HG02970 (cell line): Measurements from ENCODE around the gene KPNB1.
"Not testable (repeated sequence)": the region's sequence is repeated elsewhere in the genome, so short reads cannot be mapped to it uniquely, and the experiment has no call there.

ENCODE experiments used
- ATAC-seq: cut with Tn5 transposase; IDR thresholded peaks from one replicate; pipeline ENCODE4 v1.9.1; 2021; ENCODE audit warnings: mild to moderate bottlenecking, moderate library complexity, moderate number of reproducible peaks; ENCODE audit not compliant: unreplicated experiment, low FRiP score

KPNB1 gene

DNA sequence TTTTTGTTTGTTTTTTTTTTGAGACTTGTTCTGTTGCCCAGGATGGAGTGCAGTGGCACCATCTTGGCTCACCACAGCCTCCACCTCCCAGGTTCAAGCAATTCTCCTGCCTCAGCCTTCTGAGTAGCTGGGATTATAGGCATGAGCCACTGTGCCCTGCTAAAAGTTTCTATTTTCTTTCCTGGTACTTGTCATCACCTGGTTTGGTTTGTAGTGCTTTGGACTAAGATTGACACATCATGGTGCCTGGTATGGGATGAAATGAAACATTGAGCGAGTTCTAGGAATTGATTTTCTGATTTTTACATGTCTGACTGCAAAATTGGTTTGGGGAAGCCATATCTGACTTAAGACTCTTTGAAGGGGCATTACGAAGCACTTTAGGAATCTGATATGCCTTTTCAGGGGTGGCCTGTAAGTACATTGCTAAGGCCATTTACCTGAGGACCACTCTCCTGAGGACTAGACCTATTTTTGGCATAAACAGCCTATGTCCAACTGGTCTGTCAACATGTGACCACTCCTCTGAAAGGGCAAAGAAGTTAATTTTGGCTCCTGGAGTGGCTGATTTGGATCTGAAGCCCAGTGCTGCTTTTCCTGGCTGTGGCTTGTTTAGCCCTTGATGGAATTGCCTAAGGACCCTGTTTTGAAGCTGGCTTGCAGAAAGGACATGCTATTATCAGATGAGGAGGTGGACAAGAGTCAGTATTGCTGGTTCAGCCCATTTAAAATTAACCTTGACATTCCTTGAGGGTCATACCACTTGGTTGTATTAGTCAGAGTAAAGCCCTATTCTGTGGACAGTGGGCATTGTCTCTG lies 25.9 kb downstream of the KPNB1 start:
- no peak for ATAC-seq

DNA sequence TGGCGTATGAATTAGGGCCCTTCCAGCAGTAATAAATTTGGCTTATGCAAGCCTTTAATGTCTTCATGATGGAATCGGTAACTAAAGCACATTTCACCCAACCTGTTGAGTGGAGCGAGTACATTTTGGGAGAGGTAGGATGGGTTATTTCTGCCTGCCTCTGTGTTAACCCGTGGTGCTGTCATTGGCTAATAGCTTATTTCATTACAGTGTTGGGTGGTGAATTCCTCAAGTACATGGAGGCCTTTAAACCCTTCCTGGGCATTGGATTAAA lies 26.4 kb downstream of the KPNB1 start:
- no peak for ATAC-seq

- ATAC-seq = no peak
These were observed 26.9 kb downstream of the KPNB1 start for GRCh38 chr17:47676510-47677165.

DNA sequence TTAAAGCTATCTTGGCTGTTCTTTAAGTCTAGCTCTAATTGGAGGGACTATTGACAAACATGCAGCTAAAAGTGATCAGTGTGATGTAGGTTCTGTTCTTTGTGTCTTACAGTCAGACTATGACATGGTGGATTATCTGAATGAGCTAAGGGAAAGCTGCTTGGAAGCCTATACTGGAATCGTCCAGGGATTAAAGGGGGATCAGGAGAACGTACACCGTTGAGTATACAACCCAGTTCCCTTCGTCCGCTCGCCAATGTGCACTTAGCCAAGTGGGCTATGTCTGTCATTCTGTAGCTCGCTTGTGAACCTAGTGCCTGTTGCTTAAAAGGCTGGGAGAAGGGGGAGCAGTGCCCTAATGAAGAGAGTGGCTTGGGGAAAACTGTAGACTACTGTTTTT lies 28.5 kb downstream of the KPNB1 start:
- ATAC-seq = no peak

DNA sequence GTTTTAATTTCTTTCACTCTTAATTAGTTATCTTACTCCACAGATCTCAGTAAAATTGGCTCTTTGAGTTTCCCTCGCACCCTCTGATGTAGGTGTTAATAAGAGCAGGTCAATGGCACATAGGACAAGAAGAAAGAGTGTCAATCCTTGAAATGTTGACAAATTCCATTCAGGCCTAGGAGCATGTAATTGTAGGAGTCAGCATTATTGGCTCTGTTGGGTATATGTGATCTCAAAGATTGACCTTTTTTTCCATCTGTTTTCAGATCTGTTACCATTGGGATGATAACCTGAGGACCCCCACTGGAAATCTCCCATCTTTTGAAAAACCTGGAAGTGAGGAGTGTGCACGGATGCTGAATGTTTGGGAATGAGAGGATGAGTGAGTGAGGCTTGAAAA lies 32.4 kb downstream of the KPNB1 start:
- no peak for ATAC-seq

- not testable (repeated sequence) for ATAC-seq
These were observed 33.0 kb downstream of the KPNB1 start for GRCh38 chr17:47682727-47683126.

- no peak for ATAC-seq
These were observed 34.3 kb downstream of the KPNB1 start for GRCh38 chr17:47684025-47684424.

DNA sequence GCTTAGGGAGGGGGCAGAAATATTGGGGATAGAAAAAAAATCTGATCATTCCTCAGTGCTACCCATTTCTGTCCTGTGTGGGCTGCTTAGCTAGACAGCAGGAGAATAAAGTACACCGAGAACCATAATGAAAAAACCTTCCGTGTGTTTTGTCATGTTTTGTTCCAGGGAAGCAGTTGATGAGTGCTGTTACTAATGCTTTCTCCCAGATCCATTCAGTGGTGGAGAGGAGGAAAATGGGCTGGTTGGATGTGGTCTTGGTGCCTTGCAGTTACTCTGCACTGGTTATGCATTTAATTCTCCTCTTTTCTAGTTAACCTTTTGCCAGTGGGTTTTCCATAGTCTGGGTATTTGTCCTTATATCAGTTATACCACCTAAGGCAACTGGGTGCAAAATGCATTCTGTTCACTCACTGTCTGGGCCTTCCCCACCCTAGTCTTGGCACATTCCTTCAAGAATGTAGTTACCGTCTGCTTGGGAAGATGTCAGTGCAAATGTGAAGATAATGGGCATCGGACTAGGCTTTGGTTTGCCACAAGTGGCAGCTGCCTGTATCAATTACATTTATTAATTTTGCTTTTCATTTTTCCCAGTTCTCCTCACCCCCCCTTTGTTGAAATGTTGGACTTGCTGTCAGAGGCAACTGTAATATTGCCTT lies 34.9 kb downstream of the KPNB1 start:
- ATAC-seq = no peak

DNA sequence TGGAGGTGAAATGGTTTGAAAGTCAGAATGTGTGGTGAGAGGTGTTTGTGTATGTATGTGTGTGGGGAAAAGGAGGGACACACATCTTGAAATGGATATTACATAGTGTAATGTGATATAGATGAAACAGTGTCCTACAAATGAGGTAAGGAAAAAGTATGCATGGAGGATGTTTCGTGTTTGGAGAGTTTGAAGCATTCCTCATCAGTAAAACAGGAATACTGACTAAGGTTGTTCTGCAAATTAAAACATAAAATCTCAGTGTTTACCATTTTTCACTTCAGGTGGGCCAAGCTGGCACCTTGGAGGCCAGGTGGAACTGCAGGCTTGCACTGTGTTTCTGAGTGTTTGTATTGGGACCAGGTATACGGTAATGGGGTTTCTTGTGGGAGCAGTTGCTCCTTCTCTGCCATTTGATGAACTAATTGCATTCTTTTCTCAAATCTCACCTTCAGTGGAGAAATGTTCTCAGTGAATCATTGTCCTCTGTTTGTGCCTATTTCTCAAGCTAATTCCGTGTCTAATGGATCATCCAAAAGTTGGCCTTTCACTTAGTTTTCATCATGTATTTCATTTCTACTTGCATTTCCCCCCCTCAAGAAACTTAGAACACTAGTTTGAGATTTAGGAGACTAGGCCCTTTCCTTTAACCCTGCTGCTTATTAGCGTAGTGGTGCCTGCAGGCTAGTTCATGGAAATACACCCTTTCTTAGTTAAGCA lies 36.0 kb downstream of the KPNB1 start:
- no peak for ATAC-seq

GRCh38 chr17:47686276-47686635 lies 36.5 kb downstream of the KPNB1 start:
- no peak for ATAC-seq

DNA sequence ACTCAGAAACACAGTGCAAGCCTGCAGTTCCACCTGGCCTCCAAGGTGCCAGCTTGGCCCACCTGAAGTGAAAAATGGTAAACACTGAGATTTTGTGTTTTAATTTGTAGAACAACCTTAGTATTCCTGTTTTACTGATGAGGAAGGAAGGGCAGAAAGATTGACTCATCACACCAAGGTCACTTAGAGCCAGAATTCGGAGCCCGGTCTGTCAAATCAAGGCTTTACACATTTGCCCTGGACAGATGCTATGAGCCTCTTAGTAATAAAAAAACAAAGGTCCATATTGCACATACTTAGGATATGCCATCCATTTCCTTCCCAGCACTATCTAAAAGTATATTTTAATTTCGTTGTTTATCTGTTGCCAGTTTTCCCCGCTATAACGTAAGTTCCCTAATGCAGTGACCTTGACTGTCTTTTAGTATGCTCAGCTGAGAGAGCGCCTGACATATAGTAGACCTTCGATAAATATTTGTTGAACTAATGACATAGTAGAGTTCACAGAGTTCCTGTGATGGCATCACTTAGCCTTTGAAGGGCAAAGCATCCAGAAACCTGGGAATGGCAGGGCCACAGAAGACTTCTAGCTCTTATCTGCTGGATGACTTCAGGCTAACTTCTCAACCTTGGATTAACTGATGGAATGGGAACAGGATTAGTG lies 37.1 kb downstream of the KPNB1 start:
- ATAC-seq = no peak

- ATAC-seq = no peak
These were observed 37.6 kb downstream of the KPNB1 start for GRCh38 chr17:47687328-47687690.

DNA sequence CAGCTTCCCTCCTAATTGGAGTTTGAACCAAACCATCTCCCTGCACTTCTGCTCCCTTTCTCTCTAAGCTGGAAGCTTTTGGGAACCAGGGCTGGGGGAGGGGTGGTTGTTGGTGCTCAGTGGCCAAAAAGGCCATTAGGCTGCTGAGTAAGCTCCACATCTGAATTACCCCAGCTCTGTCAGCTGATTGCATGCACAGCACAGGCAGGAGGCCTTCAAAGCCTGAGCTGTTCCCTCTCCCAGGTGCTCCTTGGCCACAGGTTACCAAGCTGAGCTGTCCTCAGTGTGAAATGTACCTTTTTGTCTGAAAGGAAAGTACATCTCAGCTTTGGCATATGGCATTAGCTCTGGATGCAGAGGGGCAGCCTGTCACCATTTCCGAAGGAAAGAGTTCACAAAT lies 38.0 kb downstream of the KPNB1 start:
- ATAC-seq = no peak

- no peak for ATAC-seq
These were observed 40.4 kb downstream of the KPNB1 start for GRCh38 chr17:47690121-47690520.

GRCh38 chr17:47692137-47692894 lies 42.6 kb downstream of the KPNB1 start:
- ATAC-seq = no peak

GRCh38 chr17:47692895-47693730 lies 43.4 kb downstream of the KPNB1 start:
- no peak for ATAC-seq

- ATAC-seq = no peak
These were observed 44.2 kb downstream of the KPNB1 start, which contains the start of gene TBKBP1 for GRCh38 chr17:47693731-47694580. Gene TBKBP1 (plus strand): TSS chr17:47694161. CDS start chr17:47696113, 1,952 bp downstream.
